C4-2B (cell line): ENCODE data around the gene ZNF549.

Source experiments
- ZFX ChIP-seq: fragments of 450-650 bp; IDR thresholded peaks from 2 replicates; pipeline ENCODE4 v1.6.1; 2017
- TF ChIP-seq, protein P1 (sequence below): fragments of 450-650 bp; conservative IDR thresholded peaks from 2 replicates; pipeline ENCODE4 v1.5.1; 2017; ENCODE audit warnings: mild to moderate bottlenecking

DNA sequence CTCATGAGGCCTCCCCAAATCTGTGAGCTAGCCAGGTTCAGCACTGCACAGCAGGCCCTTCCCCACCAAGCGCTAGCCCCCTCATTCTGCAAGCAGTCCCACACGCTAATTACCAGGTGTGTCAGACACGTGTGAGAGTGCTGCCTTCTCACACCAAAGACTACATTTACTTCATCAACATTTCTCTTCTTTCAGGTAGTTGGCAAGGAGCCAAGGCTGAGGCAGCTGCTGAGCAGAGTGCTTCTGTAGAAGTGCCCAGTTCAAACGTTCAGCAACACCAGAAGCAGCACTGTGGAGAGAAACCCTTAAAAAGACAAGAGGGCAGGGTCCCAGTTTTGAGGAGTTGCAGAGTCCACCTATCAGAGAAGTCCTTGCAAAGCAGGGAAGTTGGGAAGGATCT is 21.0 kb upstream of the ZNF549 start:
- TF ChIP-seq, protein P1, sequence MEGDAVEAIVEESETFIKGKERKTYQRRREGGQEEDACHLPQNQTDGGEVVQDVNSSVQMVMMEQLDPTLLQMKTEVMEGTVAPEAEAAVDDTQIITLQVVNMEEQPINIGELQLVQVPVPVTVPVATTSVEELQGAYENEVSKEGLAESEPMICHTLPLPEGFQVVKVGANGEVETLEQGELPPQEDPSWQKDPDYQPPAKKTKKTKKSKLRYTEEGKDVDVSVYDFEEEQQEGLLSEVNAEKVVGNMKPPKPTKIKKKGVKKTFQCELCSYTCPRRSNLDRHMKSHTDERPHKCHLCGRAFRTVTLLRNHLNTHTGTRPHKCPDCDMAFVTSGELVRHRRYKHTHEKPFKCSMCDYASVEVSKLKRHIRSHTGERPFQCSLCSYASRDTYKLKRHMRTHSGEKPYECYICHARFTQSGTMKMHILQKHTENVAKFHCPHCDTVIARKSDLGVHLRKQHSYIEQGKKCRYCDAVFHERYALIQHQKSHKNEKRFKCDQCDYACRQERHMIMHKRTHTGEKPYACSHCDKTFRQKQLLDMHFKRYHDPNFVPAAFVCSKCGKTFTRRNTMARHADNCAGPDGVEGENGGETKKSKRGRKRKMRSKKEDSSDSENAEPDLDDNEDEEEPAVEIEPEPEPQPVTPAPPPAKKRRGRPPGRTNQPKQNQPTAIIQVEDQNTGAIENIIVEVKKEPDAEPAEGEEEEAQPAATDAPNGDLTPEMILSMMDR: no peak
- TF ChIP-seq ZFX: no peak
